ENCODE results near the gene RGMB. TPM values are rescaled to one million over a fixed set of nuclear protein-coding genes. Genes with fewer than 3 reads are reported as not detected.

Gene RGMB
- polyA plus RNA-seq, 1 of the 3 experiments (the other 2 are of a cell fraction), result 86.7 TPM

DNA sequence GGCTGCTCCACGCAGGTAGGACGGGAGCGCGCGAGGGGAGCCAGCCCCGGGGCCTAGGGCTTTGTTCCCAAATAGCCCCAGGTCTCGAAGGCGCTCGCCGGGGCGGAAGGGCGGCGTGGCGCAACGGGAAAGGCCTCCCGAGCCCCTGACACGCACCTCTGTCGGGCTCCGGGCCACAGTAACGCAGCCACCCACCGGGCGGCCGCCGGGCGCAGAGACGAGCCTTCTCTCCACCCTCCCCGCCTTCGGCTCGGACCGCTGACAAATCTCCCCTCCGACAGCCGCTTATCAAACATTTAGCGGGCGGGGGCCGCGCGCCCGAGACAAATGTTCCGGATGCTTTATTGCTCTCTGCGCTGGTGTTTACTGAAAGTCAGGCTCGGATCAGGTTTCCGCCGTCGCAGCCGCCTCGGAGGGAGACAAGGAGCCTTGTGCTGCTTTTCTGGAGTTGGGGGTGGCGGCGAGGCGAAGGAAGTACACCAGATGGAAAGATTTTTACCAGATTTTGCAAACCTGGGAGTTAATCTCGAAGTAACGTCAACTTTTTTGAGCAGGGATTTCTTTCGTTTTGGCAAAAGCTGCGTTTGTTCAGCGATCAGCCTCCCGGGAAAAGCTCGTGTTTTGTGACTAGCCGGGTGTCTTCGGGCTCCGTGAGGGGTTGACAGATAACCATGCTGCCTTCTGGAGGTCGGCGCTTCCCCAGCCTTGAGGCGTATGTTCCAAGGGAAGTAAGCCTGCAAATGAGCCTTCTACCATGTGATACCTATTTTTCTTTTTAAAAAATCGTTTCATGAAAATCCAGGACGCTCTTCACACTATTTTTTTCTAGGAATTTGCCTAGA lies 950 bp downstream of the RGMB start:
- Histone ChIP-seq H3K9me2 (no peaks in the 10 kb centered on the region), H3K9ac (peak overlapping the region; percentile 87), H3K27ac (ENCODE audit: low read depth in 2 of 2, low read length in 1 of 2) (peak overlapping the region; percentile 75 to 91), H3K79me2 (ENCODE audit: insufficient read depth) (peaks cover 97% of the 10 kb centered on the region), H3F3A (replicated peaks; ENCODE audit: insufficient read depth) (peaks cover 32% of the 10 kb centered on the region), H3K9me3 (no peaks in the 10 kb centered on the region), H3K4me3 (ENCODE audit: low read depth in 2 of 2, low read length in 1 of 2) (peak overlapping the region; percentile 76 to 83), H2AFZ (ENCODE audit: low read depth) (no peak overlapping the region; the same call in 1 of the 2 replicates), H3K4me1 (ENCODE audit: control insufficient read depth in 1 of 2, insufficient read depth in 2 of 2, low read depth in 1 of 2, low read length in 1 of 2) (peaks cover 10 to 13% of the 10 kb centered on the region in 2 experiments; a peak in 3 of 4 replicates), H4K20me1 (ENCODE audit: insufficient read depth) (peaks cover 55% of the 10 kb centered on the region), H3K27me3 (ENCODE audit: insufficient read depth) (no peaks in the 10 kb centered on the region), H3K4me2 (peak overlapping the region; percentile 81), H3K36me3 (replicated peaks in 1 of 2; ENCODE audit: control insufficient read depth in 1 of 2, insufficient read depth in 2 of 2, low read length in 1 of 2) (peaks cover 3 to 62% of the 10 kb centered on the region in 2 experiments)
- TF ChIP-seq MXI1 (IDR thresholded peaks at IDR 0.05; ENCODE audit: low read depth, low read length) (peak; percentile 96), YY1 (IDR thresholded peaks at IDR 0.05; ENCODE audit: low read depth) (no peak)
- POLR2A ChIA-PET, result no interaction called here
- CTCF ChIA-PET, result interaction anchor here (13.6 kb wide), 1 partner anchor 18 kb away, joined by 409 read pairs; no protein-coding TSS in a partner anchor
- 2% methylated on average over 18 of the region's 64 CpGs for WGBS (ENCODE audit: low lambda C conversion rate)
- DNase-seq, result peak; percentile 70

DNA sequence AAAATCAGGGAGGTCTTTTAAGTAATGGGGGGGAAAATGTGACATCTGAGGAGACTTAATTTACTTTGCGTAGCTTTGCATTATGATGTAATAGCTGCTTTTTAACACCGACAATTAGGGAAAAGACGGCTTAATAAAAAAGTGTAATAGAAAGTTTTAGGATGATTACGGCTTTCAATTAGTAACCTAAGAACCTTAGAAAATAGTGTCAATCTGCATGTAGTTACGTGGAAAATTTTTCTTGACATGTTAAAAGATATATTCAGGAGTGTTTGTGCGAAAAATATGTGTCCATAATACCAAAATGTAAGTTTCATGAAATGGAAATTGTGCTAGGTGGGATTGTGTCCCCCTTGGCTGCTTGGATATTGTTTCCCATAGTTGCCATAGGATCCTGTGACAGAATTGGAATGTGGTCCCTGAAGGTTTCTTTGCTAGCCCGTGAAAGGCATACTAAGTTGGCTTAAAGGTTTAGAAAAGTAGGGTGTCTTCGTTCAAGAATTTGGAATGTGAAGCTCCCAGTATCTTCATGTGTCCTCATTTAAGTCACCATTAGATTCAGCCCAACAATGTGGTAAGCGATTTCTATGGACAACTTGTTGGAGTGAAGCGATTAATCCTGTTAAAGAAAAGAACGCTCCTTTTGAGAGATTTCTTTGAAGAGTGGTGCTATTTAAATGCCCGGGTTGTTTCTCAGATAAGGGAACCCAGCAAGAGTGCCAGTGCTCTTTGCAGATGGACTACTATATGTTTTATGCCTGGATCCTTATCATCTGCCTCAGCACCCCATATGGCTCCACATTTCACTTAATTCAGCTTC lies 2.0 kb downstream of the RGMB start:
- Histone ChIP-seq H3K4me2 (peak overlapping the region; percentile 81), H3K79me2 (ENCODE audit: insufficient read depth) (peaks cover 97% of the 10 kb centered on the region), H3K9me2 (no peaks in the 10 kb centered on the region), H3F3A (replicated peaks; ENCODE audit: insufficient read depth) (peaks cover 32% of the 10 kb centered on the region), H3K9me3 (no peaks in the 10 kb centered on the region), H3K4me1 (ENCODE audit: control insufficient read depth in 1 of 2, insufficient read depth in 2 of 2, low read depth in 1 of 2, low read length in 1 of 2) (peaks cover 9 to 24% of the 10 kb centered on the region in 2 experiments; a peak in 3 of 4 replicates), H4K20me1 (ENCODE audit: insufficient read depth) (peaks cover 65% of the 10 kb centered on the region), H3K9ac (peak overlapping the region; percentile 87), H2AFZ (ENCODE audit: low read depth) (no peak overlapping the region; the same call in 1 of the 2 replicates), H3K4me3 (ENCODE audit: low read depth in 2 of 2, low read length in 1 of 2) (peak overlapping the region; percentile 76 to 83), H3K36me3 (replicated peaks in 1 of 2; ENCODE audit: control insufficient read depth in 1 of 2, insufficient read depth in 2 of 2, low read length in 1 of 2) (peaks cover 13 to 72% of the 10 kb centered on the region in 2 experiments), H3K27ac (ENCODE audit: low read depth in 2 of 2, low read length in 1 of 2) (peak overlapping the region in 1 of 2 experiments; percentile 75; a peak in 3 of 4 replicates), H3K27me3 (ENCODE audit: insufficient read depth) (no peaks in the 10 kb centered on the region)
- TF ChIP-seq EP300 (IDR thresholded peaks at IDR 0.05; ENCODE audit: borderline replicate concordance in 1 of 2, low read depth in 1 of 2, low read length in 1 of 2), result no peak
- no peak for TF ChIP-seq GATA2 (CRISPR knock-in tag; IDR thresholded peaks at IDR 0.05)
- TF ChIP-seq SIN3A (IDR thresholded peaks at IDR 0.05; ENCODE audit: borderline replicate concordance, low read depth, low read length), result 0 out of 2 replicates have a peak, but pooled peaks have one; percentile 15
- TF ChIP-seq, protein P1, sequence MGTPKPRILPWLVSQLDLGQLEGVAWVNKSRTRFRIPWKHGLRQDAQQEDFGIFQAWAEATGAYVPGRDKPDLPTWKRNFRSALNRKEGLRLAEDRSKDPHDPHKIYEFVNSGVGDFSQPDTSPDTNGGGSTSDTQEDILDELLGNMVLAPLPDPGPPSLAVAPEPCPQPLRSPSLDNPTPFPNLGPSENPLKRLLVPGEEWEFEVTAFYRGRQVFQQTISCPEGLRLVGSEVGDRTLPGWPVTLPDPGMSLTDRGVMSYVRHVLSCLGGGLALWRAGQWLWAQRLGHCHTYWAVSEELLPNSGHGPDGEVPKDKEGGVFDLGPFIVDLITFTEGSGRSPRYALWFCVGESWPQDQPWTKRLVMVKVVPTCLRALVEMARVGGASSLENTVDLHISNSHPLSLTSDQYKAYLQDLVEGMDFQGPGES (IDR thresholded peaks at IDR 0.05; ENCODE audit: low read depth, low read length), result no peak
- TF ChIP-seq CHD2 (IDR thresholded peaks at IDR 0.05; ENCODE audit: low read length, partially characterized antibody), result no peak
- 45% methylated on average over 12 of the region's 12 CpGs for WGBS (ENCODE audit: low lambda C conversion rate)
- ChIA-PET POLR2A (no interaction called here), CTCF (interaction anchor here (13.6 kb wide), 1 partner anchor 17 kb away, joined by 409 read pairs; no protein-coding TSS in a partner anchor)
- DNase-seq, result no peak
